Fibroblast of lung (primary cell): Measurements from ENCODE around the gene NPFFR1. TPM values are rescaled to one million over a fixed set of nuclear protein-coding genes. Genes with fewer than 3 reads are reported as not detected.

Experiments
- DNase-seq, 2 donors: peaks; one replicate each; pipeline versions ENCODE4 v3.0.0 to v3.0.0-alpha.2; 2010; ENCODE audit warnings: low read depth in 2 of 2
- H2AFZ ChIP-seq: 2 replicates; pipeline ENCODE4 v1.5.1; 2012; ENCODE audit warnings: low read length, control low read depth, inconsistent platforms
- H3K27ac ChIP-seq: 2 replicates; pipeline ENCODE4 v1.5.1; 2011; ENCODE audit warnings: low read length, control low read depth; ENCODE audit not compliant: insufficient read depth
- H3K27me3 ChIP-seq: 2 replicates; pipeline ENCODE4 v1.5.1; 2011; ENCODE audit warnings: mild to moderate bottlenecking, low read length; ENCODE audit not compliant: control insufficient read depth, insufficient read depth
- H3K36me3 ChIP-seq: 2 replicates; pipeline ENCODE4 v1.5.1; 2011; ENCODE audit warnings: low read length; ENCODE audit not compliant: control insufficient read depth, insufficient read depth
- H3K4me1 ChIP-seq: 2 replicates; pipeline ENCODE4 v1.5.1; 2011; ENCODE audit warnings: low read length; ENCODE audit not compliant: control insufficient read depth, insufficient read depth; ENCODE audit errors: extremely low read depth
- H3K4me2 ChIP-seq: 2 replicates; pipeline ENCODE4 v1.5.1; 2011; ENCODE audit warnings: low read length, control low read depth; ENCODE audit not compliant: insufficient read depth; ENCODE audit errors: extremely low read depth
- H3K4me3 ChIP-seq, 4 experiments: fragments of 200-600 bp in 1 of 4; sonication (generic) in 1 of 4; replicated peaks in 1 of 4; 2 replicates each; pipeline ENCODE4 v1.5.1; 2011 to 2016; ENCODE audit warnings: low read length in 4 of 4, low read depth in 3 of 4, mild to moderate bottlenecking in 3 of 4, control low read depth in 2 of 4, inconsistent platforms in 1 of 4, mixed read lengths in 1 of 4; ENCODE audit not compliant: insufficient read depth in 1 of 4; ENCODE audit errors: control extremely low read depth in 1 of 4
- H3K79me2 ChIP-seq: 2 replicates; pipeline ENCODE4 v1.5.1; 2012; ENCODE audit warnings: mild to moderate bottlenecking, low read length, inconsistent platforms; ENCODE audit not compliant: control insufficient read depth, insufficient read depth
- H3K9ac ChIP-seq: 2 replicates; pipeline ENCODE4 v1.5.1; 2011; ENCODE audit warnings: mild to moderate bottlenecking, low read length, control low read depth; ENCODE audit not compliant: insufficient read depth
- H3K9me3 ChIP-seq: 2 replicates; pipeline ENCODE4 v1.5.1; 2012; ENCODE audit warnings: low read depth, low read length; ENCODE audit not compliant: control insufficient read depth, insufficient read depth
- H4K20me1 ChIP-seq: 2 replicates; pipeline ENCODE4 v1.5.1; 2011; ENCODE audit warnings: low read length; ENCODE audit not compliant: control insufficient read depth, insufficient read depth; ENCODE audit errors: extremely low read depth
- EZH2 ChIP-seq: IDR thresholded peaks from 2 replicates; pipeline ENCODE4 v1.5.1; 2012; ENCODE audit warnings: low read length, control low read depth, mild to moderate bottlenecking; ENCODE audit errors: missing control alignments
- polyA plus RNA-seq, 2 donors: library from polyadenylated mRNA; depleted of rRNA in 1 of 2; stranded (reverse) in 1 of 2; unstranded in 1 of 2; fragments of >200 nt; gene quantifications; 2 replicates each; pipeline ENCODE4 v1.2.1, GENCODE V29; 2011 to 2012; ENCODE audit warnings: missing spikeins in 1 of 2
- total RNA-seq: library from RNA; depleted of rRNA; stranded (reverse); fragments of >200 nt; gene quantifications from 2 replicates; pipeline ENCODE4 v1.2.1, GENCODE V29; 2014
- TF ChIP-seq, protein P1 (sequence below), 2 donors: IDR thresholded peaks in 1 of 2; conservative IDR thresholded peaks in 1 of 2; 1 replicate in 1 of 2; 2 replicates in 1 of 2; pipeline ENCODE4 v1.5.1; 2011 to 2012; ENCODE audit warnings: low read length in 2 of 2, control low read depth in 1 of 2, inconsistent platforms in 1 of 2, low read depth in 1 of 2, mild to moderate bottlenecking in 1 of 2

Gene NPFFR1
- total and polyA plus RNA-seq, 2 donors (not counting 1 experiment from before 2014, with no cell fraction given): not detected

DNA sequence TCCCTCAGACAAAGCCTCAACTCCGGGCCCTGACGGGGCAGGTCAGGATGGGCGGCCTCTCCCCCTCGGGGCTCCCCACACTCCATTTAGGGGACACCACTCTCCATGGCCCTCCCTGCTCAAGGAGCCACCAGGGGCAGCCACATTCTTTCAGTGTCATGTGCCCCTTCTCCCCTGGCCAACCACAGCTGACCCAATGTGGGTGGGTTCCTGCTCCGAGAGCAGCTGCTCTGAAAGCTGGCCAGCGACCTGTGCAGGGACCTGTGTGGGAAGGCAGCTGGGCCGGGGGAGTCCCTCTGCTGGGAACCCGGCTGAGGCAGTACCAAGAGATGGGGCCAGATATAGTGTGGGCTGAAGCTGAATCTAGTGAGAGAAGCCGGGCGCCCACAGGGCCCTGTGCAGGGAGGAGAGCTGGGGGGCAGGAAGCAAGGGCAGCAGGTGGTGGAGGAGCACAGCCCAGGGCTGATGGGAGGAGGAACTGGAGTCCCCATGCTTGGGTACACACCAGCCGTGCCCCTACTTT lies 40.6 kb upstream of the NPFFR1 start:
- no peaks in the 10 kb centered on the region for H3K9me3 ChIP-seq
- H3K79me2 ChIP-seq: no peaks in the 10 kb centered on the region
- no peaks in the 10 kb centered on the region for H3K27me3 ChIP-seq
- H2AFZ ChIP-seq: no peak overlapping the region
- DNase-seq: no peak
- H3K4me3 ChIP-seq: no peak overlapping the region
- TF ChIP-seq, protein P1, sequence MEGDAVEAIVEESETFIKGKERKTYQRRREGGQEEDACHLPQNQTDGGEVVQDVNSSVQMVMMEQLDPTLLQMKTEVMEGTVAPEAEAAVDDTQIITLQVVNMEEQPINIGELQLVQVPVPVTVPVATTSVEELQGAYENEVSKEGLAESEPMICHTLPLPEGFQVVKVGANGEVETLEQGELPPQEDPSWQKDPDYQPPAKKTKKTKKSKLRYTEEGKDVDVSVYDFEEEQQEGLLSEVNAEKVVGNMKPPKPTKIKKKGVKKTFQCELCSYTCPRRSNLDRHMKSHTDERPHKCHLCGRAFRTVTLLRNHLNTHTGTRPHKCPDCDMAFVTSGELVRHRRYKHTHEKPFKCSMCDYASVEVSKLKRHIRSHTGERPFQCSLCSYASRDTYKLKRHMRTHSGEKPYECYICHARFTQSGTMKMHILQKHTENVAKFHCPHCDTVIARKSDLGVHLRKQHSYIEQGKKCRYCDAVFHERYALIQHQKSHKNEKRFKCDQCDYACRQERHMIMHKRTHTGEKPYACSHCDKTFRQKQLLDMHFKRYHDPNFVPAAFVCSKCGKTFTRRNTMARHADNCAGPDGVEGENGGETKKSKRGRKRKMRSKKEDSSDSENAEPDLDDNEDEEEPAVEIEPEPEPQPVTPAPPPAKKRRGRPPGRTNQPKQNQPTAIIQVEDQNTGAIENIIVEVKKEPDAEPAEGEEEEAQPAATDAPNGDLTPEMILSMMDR (conservative IDR thresholded peaks at IDR 0.05 in 1 of 2, IDR thresholded peaks at IDR 0.05 in 1 of 2; ENCODE audit: low read depth in 1 of 2, low read length in 2 of 2): no peak
- no peak for TF ChIP-seq EZH2
- H3K9ac ChIP-seq: no peak overlapping the region
- no peak overlapping the region for H3K27ac ChIP-seq
- no peak overlapping the region for H3K4me2 ChIP-seq
- H4K20me1 ChIP-seq: no peaks in the 10 kb centered on the region
- no peaks in the 10 kb centered on the region for H3K36me3 ChIP-seq
- no peaks in the 10 kb centered on the region for H3K4me1 ChIP-seq

DNA sequence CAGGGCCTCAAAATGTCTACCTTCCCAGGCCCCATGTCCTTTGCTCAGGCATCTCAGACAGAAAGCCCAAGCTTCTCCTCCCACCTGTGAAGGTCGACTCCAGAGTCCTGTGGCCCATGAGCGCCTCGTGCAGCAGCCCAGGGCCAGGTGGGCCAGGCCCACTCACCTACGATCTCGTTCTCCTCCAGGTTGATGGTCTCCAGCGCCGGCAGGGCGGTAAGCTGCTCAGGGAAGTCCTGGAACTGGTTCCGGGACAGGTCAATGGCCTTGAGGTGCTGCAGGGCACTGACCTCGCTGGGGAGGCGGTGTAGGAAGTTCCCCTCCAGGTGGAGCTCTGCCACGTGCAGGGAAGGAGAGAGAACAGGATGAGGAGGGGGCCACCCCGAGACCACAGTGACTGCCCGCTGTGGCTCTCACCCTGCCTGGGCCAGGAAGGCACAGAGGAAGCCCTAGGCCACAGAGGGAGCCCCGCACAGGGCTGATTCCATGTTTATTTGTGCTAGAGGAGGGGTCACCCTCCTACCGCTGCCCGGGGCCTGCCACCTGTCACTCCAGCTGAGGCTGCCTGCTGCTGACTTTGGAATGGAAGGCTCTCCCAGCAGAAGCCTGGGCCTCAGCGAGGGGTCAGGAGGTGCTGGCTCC lies 40.0 kb upstream of the NPFFR1 start:
- no peak overlapping the region for H2AFZ ChIP-seq
- no peak for DNase-seq
- no peak overlapping the region for H3K4me3 ChIP-seq
- no peaks in the 10 kb centered on the region for H3K27me3 ChIP-seq
- H3K27ac ChIP-seq: no peak overlapping the region
- no peak overlapping the region for H3K4me2 ChIP-seq
- TF ChIP-seq EZH2: no peak
- TF ChIP-seq, protein P1 (conservative IDR thresholded peaks at IDR 0.05 in 1 of 2, IDR thresholded peaks at IDR 0.05 in 1 of 2; ENCODE audit: low read depth in 1 of 2, low read length in 2 of 2): no peak
- H3K9me3 ChIP-seq: no peaks in the 10 kb centered on the region
- H3K9ac ChIP-seq: no peak overlapping the region
- no peaks in the 10 kb centered on the region for H3K4me1 ChIP-seq
- H3K79me2 ChIP-seq: no peaks in the 10 kb centered on the region
- H4K20me1 ChIP-seq: no peaks in the 10 kb centered on the region
- H3K36me3 ChIP-seq: no peaks in the 10 kb centered on the region

DNA sequence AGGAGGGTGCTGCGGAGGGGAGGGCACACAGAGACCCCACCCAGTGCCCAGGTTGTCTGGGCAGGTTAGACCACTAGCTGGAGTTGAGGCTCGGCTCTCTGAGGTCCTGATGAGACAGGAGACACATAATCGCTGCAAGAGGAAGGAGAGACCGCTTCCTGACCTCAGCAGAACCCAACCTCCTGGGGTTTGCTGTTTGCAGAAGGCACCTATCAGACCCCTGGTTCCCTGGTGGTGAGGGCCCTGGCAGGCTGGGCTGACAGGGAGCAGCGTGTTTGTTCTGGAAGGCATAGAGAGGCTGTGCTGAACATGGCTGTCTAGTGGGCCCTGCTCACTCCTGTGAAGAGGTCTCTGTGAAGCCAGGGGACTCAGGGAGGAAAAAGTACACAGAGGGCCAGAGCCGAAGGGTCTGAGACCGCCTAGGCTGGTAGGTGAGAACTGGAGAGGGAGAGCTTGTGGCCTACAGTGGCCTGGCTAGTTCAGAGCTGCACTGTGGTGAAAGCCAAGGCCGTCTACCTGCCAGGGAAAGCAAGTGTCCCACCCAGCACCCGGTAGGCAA lies 39.4 kb upstream of the NPFFR1 start:
- Histone ChIP-seq H3K4me3 (no peak overlapping the region), H3K79me2 (no peaks in the 10 kb centered on the region), H3K4me1 (no peaks in the 10 kb centered on the region), H3K9ac (no peak overlapping the region), H4K20me1 (no peaks in the 10 kb centered on the region), H3K36me3 (no peaks in the 10 kb centered on the region), H3K27me3 (no peaks in the 10 kb centered on the region), H2AFZ (no peak overlapping the region), H3K9me3 (no peaks in the 10 kb centered on the region), H3K4me2 (no peak overlapping the region), H3K27ac (no peak overlapping the region)
- DNase-seq: no peak
- no peak for TF ChIP-seq EZH2
- TF ChIP-seq, protein P1 (conservative IDR thresholded peaks at IDR 0.05 in 1 of 2, IDR thresholded peaks at IDR 0.05 in 1 of 2; ENCODE audit: low read depth in 1 of 2, low read length in 2 of 2): no peak
